Activated naive CD4-positive, alpha-beta T cell treated with anti-CD3 and anti-CD28 coated beads, Interleukin-2, amount 50 U/mL, for 72 hours (primary cell): ENCODE measurements around the gene NRCAM. TPM values are rescaled to one million over a fixed set of nuclear protein-coding genes. Genes with fewer than 3 reads are reported as not detected.

Source experiments
- ATAC-seq, 2 donors: fragments of 150-1000 bp; cut with Tn5 transposase; 2 replicates each; pipeline ENCODE4 v1.10.0; 2021; ENCODE audit warnings: mild to moderate bottlenecking in 2 of 2, moderate library complexity in 2 of 2
- DNase-seq, 2 donors: peaks; one replicate each; pipeline ENCODE4 v3.0.0; 2021 to 2022; ENCODE audit warnings: low spot score in 2 of 2
- H3K27ac Mint-ChIP-seq, 2 donors: one replicate each; pipeline ENCODE4 v1.8.0; 2022; ENCODE audit warnings: mild to moderate bottlenecking in 2 of 2, mixed read lengths in 2 of 2
- H3K36me3 Mint-ChIP-seq, 2 donors: one replicate each; pipeline ENCODE4 v1.8.0; 2022; ENCODE audit warnings: mixed read lengths in 2 of 2
- H3K9me3 Mint-ChIP-seq, 2 donors: one replicate each; pipeline ENCODE4 v1.8.0; 2022; ENCODE audit warnings: mixed read lengths in 2 of 2
- total RNA-seq, 2 donors: library from RNA; stranded (reverse); gene quantifications; one replicate each; pipeline ENCODE4 v1.2.3, GENCODE V29; 2022

Gene NRCAM
- total RNA-seq, 2 donors from 2014 or later: 0.09 to 0.80 TPM

- H3K36me3 Mint-ChIP-seq: no peaks in the 10 kb centered on the region
- H3K27ac Mint-ChIP-seq: no peak overlapping the region
- no peaks in the 10 kb centered on the region for H3K9me3 Mint-ChIP-seq
Measured at GRCh38 chr7:108144931-108145330, 311.3 kb downstream of the NRCAM start.

DNA sequence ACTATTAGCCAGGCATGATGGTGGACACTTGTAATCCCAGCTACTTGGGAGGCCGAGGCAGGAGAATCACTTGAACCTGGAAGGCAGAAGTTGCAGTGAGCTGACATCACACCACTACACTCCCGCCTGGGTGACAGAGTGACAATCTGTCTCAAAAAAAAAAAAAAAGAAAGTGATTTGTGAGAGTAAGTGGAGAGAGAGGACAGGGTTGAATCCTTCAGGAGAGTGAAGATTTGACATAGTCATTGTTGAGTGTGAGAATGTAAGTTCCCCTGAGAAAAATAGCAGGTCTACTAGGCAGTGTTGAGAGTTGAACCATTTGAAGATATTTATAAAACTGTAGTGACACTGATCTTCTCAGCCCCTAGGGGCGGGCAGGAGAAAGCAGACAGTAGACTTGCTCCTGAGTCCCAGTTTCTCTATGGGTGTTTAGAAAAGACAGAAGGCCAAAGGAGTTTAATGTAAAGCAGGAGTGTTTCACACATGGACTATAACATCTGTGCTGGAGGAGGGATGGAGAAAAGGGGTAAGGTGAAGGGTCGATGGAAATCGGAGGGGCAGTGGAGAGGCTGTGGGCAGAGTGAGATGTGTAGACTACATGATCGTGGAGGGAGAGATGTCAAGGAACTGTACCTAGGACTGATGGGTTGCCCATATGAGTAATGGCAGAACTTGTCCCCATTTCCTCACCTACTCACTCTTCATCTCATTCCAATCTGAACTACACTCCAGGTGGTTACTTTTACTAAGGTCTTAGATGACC is 312.4 kb downstream of the NRCAM start:
- Mint-ChIP-seq H3K27ac (no peak overlapping the region), H3K9me3 (no peaks in the 10 kb centered on the region), H3K36me3 (no peaks in the 10 kb centered on the region)
- ATAC-seq: no peak
- DNase-seq: no peak

More at GRCh38 chr7:108144931-108145330, 311.3 kb downstream of the NRCAM start:
- no peak for ATAC-seq
- no peak for DNase-seq

DNA sequence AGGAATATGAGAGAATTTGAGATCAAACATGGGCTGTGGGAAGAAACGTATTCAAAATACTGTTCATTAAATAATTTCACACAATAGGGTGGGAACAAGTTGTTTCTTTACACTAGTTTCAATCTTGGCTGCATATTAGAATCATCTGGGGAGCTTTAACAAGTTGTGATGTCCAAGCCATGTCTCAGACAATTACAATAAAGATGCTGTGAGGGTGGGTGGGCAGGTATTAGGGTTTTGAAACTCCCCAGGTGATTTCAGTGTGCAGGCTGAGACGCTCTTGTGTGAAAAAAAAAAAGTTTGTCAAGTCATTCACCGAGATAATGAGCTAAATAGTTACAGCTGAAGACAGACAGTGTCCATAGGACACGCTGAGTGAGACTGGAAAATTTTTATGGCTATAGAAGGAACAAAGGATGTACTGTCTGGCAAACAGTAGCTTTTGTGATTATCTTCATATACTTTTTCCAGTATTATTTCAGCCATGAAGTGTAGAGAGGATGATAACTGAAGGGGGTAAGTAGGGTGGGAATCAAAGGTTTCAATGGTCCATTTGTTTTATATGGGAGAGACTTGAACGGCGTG is 313.5 kb downstream of the NRCAM start:
- ATAC-seq: no peak
- H3K27ac Mint-ChIP-seq: peak overlapping the region in 1 of 2 donors; percentile 6

GRCh38 chr7:108142180-108142579 is 314.1 kb downstream of the NRCAM start:
- peaks cover 5 to 8% of the 10 kb centered on the region in 2 donors for H3K9me3 Mint-ChIP-seq

More for the DNA sequence above, 313.5 kb downstream of the NRCAM start:
- Mint-ChIP-seq H3K9me3 (peaks cover 1 to 2% of the 10 kb centered on the region in 2 donors), H3K36me3 (peaks cover 1 to 3% of the 10 kb centered on the region in 2 donors)
- DNase-seq: no peak

DNA sequence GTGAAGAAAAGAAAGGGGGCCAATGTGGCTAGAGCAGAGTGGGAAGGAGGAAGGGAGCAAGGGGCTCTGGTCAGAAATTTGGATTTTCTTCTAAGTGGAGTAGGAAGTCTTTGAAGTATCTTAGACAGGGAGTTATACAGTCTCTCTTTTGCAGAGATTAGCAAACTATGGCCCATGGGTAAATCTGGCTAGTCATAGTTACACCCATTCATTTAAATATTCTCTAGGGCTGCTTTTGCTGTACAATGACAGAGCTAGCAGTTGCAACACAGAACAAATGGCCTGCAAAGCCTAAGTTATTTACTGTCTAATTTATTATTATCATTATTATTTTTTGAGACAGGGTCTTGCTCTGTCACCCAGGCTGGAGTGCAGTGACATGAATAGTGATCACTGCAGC is 315.6 kb downstream of the NRCAM start:
- peaks cover 5 to 17% of the 10 kb centered on the region in 2 donors for H3K36me3 Mint-ChIP-seq
- H3K27ac Mint-ChIP-seq: no peak overlapping the region

More at GRCh38 chr7:108142180-108142579, 314.1 kb downstream of the NRCAM start:
- Mint-ChIP-seq H3K36me3 (peaks cover 5 to 9% of the 10 kb centered on the region in 2 donors), H3K27ac (no peak overlapping the region)
- ATAC-seq (no peak), DNase-seq (no peak)

GRCh38 chr7:108138911-108139310 is 317.3 kb downstream of the NRCAM start:
- DNase-seq: no peak
- H3K9me3 Mint-ChIP-seq: peaks cover 5 to 9% of the 10 kb centered on the region in 2 donors
- H3K27ac Mint-ChIP-seq: no peak overlapping the region
- no peak for ATAC-seq
- H3K36me3 Mint-ChIP-seq: peaks cover 5 to 17% of the 10 kb centered on the region in 2 donors

More for the DNA sequence above, 315.6 kb downstream of the NRCAM start:
- no peak for ATAC-seq
- no peak for DNase-seq
- H3K9me3 Mint-ChIP-seq: peaks cover 5 to 9% of the 10 kb centered on the region in 2 donors

GRCh38 chr7:108137993-108138392 is 318.2 kb downstream of the NRCAM start:
- ATAC-seq (peak in 1 of 2 donors; percentile 38), DNase-seq (no peak)
- peaks cover 5 to 17% of the 10 kb centered on the region in 2 donors for H3K36me3 Mint-ChIP-seq
- H3K9me3 Mint-ChIP-seq: peaks cover 5 to 9% of the 10 kb centered on the region in 2 donors
- H3K27ac Mint-ChIP-seq: peak overlapping the region in 1 of 2 donors; percentile 78

- Mint-ChIP-seq H3K36me3 (peaks cover 5 to 17% of the 10 kb centered on the region in 2 donors), H3K27ac (peak overlapping the region in 1 of 2 donors; percentile 78), H3K9me3 (peaks cover 5 to 9% of the 10 kb centered on the region in 2 donors)
- DNase-seq (no peak), ATAC-seq (no peak)
Measured at GRCh38 chr7:108137040-108137439, 319.2 kb downstream of the NRCAM start.

GRCh38 chr7:108136191-108136688 is 320.0 kb downstream of the NRCAM start:
- peak; percentile 62 to 71 for ATAC-seq
- H3K36me3 Mint-ChIP-seq: peaks cover 5 to 17% of the 10 kb centered on the region in 2 donors
- peak overlapping the region; percentile 31 to 86 for H3K27ac Mint-ChIP-seq
- H3K9me3 Mint-ChIP-seq: peaks cover 5 to 9% of the 10 kb centered on the region in 2 donors
- DNase-seq: no peak

- ATAC-seq (peak; percentile 86 to 88), DNase-seq (peak in 1 of 2 donors; percentile 31)
- Mint-ChIP-seq H3K27ac (peak overlapping the region; percentile 67 to 86), H3K9me3 (peaks cover 5 to 9% of the 10 kb centered on the region in 2 donors), H3K36me3 (peaks cover 5 to 17% of the 10 kb centered on the region in 2 donors)
Measured at GRCh38 chr7:108135446-108136190, 320.6 kb downstream of the NRCAM start.

DNA sequence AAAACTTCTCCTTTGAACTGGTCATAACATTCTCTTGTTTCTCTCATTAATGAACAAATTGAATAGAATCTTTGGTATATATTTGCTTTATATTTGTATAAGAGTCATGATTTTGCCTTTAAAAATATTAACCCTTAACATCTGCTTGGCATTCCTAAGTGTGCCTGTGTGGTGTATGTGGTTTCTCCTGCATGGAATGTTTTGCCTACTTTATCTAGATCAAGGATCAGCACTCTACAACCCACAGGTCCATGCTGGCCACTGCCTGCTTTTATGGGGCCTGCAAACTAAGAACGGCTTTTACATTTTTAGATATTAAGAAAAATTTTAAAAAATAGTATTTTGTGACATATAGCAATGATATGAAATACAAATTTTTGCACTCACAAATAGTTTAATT is 321.8 kb downstream of the NRCAM start:
- H3K9me3 Mint-ChIP-seq: peaks cover 5 to 9% of the 10 kb centered on the region in 2 donors
- no peak for ATAC-seq
- no peak overlapping the region for H3K27ac Mint-ChIP-seq
- no peak for DNase-seq
- peaks cover 5 to 17% of the 10 kb centered on the region in 2 donors for H3K36me3 Mint-ChIP-seq

- Mint-ChIP-seq H3K36me3 (peaks cover 3 to 14% of the 10 kb centered on the region in 2 donors), H3K27ac (peak overlapping the region in 1 of 2 donors; percentile 50), H3K9me3 (peaks cover 3 to 7% of the 10 kb centered on the region in 2 donors)
- ATAC-seq (no peak), DNase-seq (no peak)
Measured at GRCh38 chr7:108132551-108133265, 323.5 kb downstream of the NRCAM start.

- no peaks in the 10 kb centered on the region for H3K9me3 Mint-ChIP-seq
- DNase-seq (no peak), ATAC-seq (no peak)
- H3K27ac Mint-ChIP-seq: no peak within 1 kb of the TSS
- no peaks in the 10 kb centered on the region for H3K36me3 Mint-ChIP-seq
Measured at GRCh38 chr7:108130261-108130660, 326.0 kb downstream of the NRCAM start, which contains the start of gene LAMB4. TSS of gene LAMB4 (minus strand) at chr7:108130361. CDS start at chr7:108123164, 7,197 bp downstream.

DNA sequence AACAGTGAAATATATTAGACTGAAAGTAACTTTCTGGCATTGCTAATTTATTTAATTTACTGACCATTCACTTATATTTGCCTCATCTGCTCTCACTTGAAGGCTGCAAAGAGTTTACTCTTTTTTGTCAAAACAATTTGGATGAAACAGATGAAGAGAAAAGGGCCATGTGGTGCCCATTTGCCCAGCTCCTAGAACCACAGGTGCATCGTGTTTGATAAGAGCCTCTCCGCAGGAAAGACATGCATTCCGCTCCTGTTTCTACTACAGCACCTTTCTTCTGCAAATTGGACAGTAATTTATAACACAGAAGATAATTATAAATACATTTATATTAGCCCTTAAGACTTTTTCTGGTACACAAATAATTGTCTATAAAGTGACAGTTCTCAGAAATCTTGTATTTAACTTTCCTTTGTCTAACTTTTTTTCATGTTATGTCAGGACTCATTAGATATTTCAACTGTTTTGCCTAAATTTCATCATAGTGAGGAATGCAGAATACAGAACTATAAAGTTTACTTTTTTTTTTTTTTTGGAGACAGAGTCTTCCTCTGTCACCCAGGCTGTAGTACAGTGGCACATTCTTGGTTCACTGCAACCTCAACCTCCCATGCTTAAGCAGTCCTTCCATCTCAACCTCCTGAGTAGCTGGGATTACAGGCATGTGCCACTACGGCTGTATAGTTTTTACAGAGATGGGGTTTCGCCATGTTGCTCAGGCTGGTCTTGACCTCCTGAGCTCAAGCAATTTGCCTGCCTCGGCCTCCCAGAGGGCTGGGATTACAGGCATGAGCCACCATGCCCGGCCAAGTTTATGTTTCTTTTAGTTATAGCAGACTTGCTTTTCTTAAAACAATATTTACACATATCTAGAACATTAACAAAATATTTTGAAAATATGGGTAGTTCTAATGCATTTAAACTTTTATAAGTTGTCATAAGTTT is 326.9 kb downstream of the NRCAM start:
- Mint-ChIP-seq H3K36me3 (no peaks in the 10 kb centered on the region), H3K27ac (no peak overlapping the region), H3K9me3 (no peaks in the 10 kb centered on the region)
- DNase-seq (no peak), ATAC-seq (no peak)

DNA sequence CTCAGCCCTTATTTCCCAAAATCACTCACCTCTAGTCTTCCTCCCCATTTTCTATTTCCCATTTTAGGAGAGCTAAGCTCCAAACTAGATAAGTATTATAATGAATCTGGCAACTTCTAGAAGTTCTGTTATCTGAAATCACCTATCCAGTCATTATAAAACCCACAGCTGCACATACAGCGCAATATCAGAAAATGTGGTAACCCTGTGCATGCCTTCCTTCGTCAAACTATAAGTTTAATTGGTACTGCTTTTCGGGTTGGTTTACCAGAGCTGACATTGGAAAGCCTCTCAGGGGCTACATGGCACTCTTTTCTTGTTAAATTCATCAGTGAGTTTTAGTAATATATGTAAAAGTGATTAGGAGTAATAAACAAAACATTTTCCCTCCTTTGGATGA is 327.7 kb downstream of the NRCAM start:
- no peak overlapping the region for H3K27ac Mint-ChIP-seq
- H3K9me3 Mint-ChIP-seq: no peaks in the 10 kb centered on the region
- no peaks in the 10 kb centered on the region for H3K36me3 Mint-ChIP-seq
- DNase-seq (no peak), ATAC-seq (no peak)
